HEK293 (cell line): Measurements from ENCODE around the gene PWP1.

Experiments used
- AEBP2 ChIP-seq: fragments of 450-650 bp; formaldehyde crosslinking; IDR thresholded peaks from 2 replicates; pipeline ENCODE4 v1.5.1; 2016; ENCODE audit warnings: missing biosample characterization, missing genetic modification characterization, borderline replicate concordance
- ATF2 ChIP-seq: fragments of 450-650 bp; formaldehyde crosslinking; IDR thresholded peaks from 2 replicates; pipeline ENCODE4 v1.5.1; 2016; ENCODE audit warnings: missing biosample characterization, missing genetic modification characterization, low read depth
- BCL6B ChIP-seq: fragments of 450-650 bp; formaldehyde crosslinking; IDR thresholded peaks from 2 replicates; pipeline ENCODE4 v1.5.1; 2017; ENCODE audit warnings: missing biosample characterization, missing genetic modification characterization
- GLI2 ChIP-seq: fragments of 450-650 bp; formaldehyde crosslinking; IDR thresholded peaks from 2 replicates; pipeline ENCODE4; 2017; ENCODE audit warnings: missing biosample characterization, missing genetic modification characterization, low read depth, borderline replicate concordance
- MEIS1 ChIP-seq: sonication (generic); formaldehyde crosslinking; IDR thresholded peaks from 2 replicates; pipeline ENCODE4 v1.8.1; 2022; ENCODE audit warnings: missing genetic modification reagents, mild to moderate bottlenecking, borderline replicate concordance
- SP3 ChIP-seq: fragments of 450-650 bp; formaldehyde crosslinking; IDR thresholded peaks from 2 replicates; pipeline ENCODE4 v1.5.1; 2016; ENCODE audit warnings: missing biosample characterization, missing genetic modification characterization
- SP7 ChIP-seq: fragments of 450-650 bp; formaldehyde crosslinking; IDR thresholded peaks from 2 replicates; pipeline ENCODE4 v1.5.1; 2016; ENCODE audit warnings: missing biosample characterization, missing genetic modification characterization
- ZNF16 ChIP-seq: fragments of 450-650 bp; formaldehyde crosslinking; IDR thresholded peaks from 2 replicates; pipeline ENCODE4 v1.5.1; 2016; ENCODE audit warnings: low read depth, missing biosample characterization, missing genetic modification characterization
- ZNF174 ChIP-seq: fragments of 450-650 bp; formaldehyde crosslinking; IDR thresholded peaks from 2 replicates; pipeline ENCODE4 v1.5.0; 2017; ENCODE audit warnings: missing biosample characterization, mild to moderate bottlenecking, missing genetic modification characterization
- ZNF175 ChIP-seq: fragments of 450-650 bp; formaldehyde crosslinking; IDR thresholded peaks from 2 replicates; pipeline ENCODE4 v1.5.1; 2016; ENCODE audit warnings: missing biosample characterization, missing genetic modification characterization
- ZNF19 ChIP-seq: fragments of 450-650 bp; formaldehyde crosslinking; IDR thresholded peaks from 2 replicates; pipeline ENCODE4; 2016; ENCODE audit warnings: missing biosample characterization, missing genetic modification characterization, low read depth
- ZNF214 ChIP-seq: fragments of 450-650 bp; formaldehyde crosslinking; IDR thresholded peaks from 2 replicates; pipeline ENCODE4 v1.5.1; 2017; ENCODE audit warnings: missing biosample characterization, mild to moderate bottlenecking, missing genetic modification characterization, borderline replicate concordance
- ZNF311 ChIP-seq: fragments of 450-650 bp; formaldehyde crosslinking; IDR thresholded peaks from 2 replicates; pipeline ENCODE4 v1.5.1; 2017; ENCODE audit warnings: missing biosample characterization, missing genetic modification characterization, borderline replicate concordance
- ZNF341 ChIP-seq: fragments of 450-650 bp; formaldehyde crosslinking; IDR thresholded peaks from 2 replicates; pipeline ENCODE4; 2016; ENCODE audit warnings: low read depth, missing biosample characterization, missing genetic modification characterization
- ZNF350 ChIP-seq: fragments of 450-650 bp; formaldehyde crosslinking; IDR thresholded peaks from 2 replicates; pipeline ENCODE4 v1.5.0; 2017; ENCODE audit warnings: missing biosample characterization, mild to moderate bottlenecking, missing genetic modification characterization
- ZNF366 ChIP-seq: fragments of 450-650 bp; formaldehyde crosslinking; conservative IDR thresholded peaks from 2 replicates; pipeline ENCODE4 v1.5.1; 2016; ENCODE audit warnings: missing biosample characterization, missing genetic modification characterization
- ZNF391 ChIP-seq: fragments of 450-650 bp; formaldehyde crosslinking; IDR thresholded peaks from 2 replicates; pipeline ENCODE4 v1.5.1; 2016; ENCODE audit warnings: low read depth, missing biosample characterization, missing genetic modification characterization, borderline replicate concordance
- ZNF518A ChIP-seq: fragments of 450-650 bp; formaldehyde crosslinking; conservative IDR thresholded peaks from 2 replicates; pipeline ENCODE4 v1.5.1; 2016; ENCODE audit warnings: low read depth, missing biosample characterization, missing genetic modification characterization
- ZNF544 ChIP-seq: fragments of 450-650 bp; formaldehyde crosslinking; IDR thresholded peaks from 2 replicates; pipeline ENCODE4 v1.5.0; 2017; ENCODE audit warnings: missing biosample characterization, missing genetic modification characterization
- ZNF555 ChIP-seq: fragments of 450-650 bp; formaldehyde crosslinking; conservative IDR thresholded peaks from 2 replicates; pipeline ENCODE4 v1.5.1; 2017; ENCODE audit warnings: missing biosample characterization, mild to moderate bottlenecking, missing genetic modification characterization, inconsistent platforms
- ZNF558 ChIP-seq: fragments of 450-650 bp; formaldehyde crosslinking; IDR thresholded peaks from 2 replicates; pipeline ENCODE4 v1.5.1; 2016; ENCODE audit warnings: missing biosample characterization, missing genetic modification characterization
- ZNF596 ChIP-seq: fragments of 450-650 bp; IDR thresholded peaks from 2 replicates; pipeline ENCODE4 v1.5.0; 2018; ENCODE audit warnings: missing biosample characterization, mild to moderate bottlenecking, missing genetic modification characterization, moderate library complexity
- ZNF621 ChIP-seq: fragments of 450-650 bp; formaldehyde crosslinking; IDR thresholded peaks from 2 replicates; pipeline ENCODE4 v1.5.1; 2017; ENCODE audit warnings: missing biosample characterization, missing genetic modification characterization
- ZNF626 ChIP-seq: fragments of 450-650 bp; sonication (Bioruptor Pico); formaldehyde crosslinking; IDR thresholded peaks from 2 replicates; pipeline ENCODE4 v1.5.1; 2018; ENCODE audit warnings: missing biosample characterization, missing genetic modification characterization, inconsistent platforms
- ZNF645 ChIP-seq: fragments of 450-650 bp; formaldehyde crosslinking; IDR thresholded peaks from 2 replicates; pipeline ENCODE4; 2016; ENCODE audit warnings: missing biosample characterization, missing genetic modification characterization
- ZNF660 ChIP-seq: fragments of 450-650 bp; IDR thresholded peaks from 2 replicates; pipeline ENCODE4 v1.5.1; 2018; ENCODE audit warnings: missing biosample characterization, mild to moderate bottlenecking, missing genetic modification characterization
- ZNF701 ChIP-seq: fragments of 450-650 bp; formaldehyde crosslinking; IDR thresholded peaks from 2 replicates; pipeline ENCODE4 v1.5.1; 2016; ENCODE audit warnings: missing biosample characterization, missing genetic modification characterization
- ZSCAN18 ChIP-seq: fragments of 450-650 bp; formaldehyde crosslinking; IDR thresholded peaks from 2 replicates; pipeline ENCODE4 v1.5.1; 2016; ENCODE audit warnings: missing biosample characterization, missing genetic modification characterization

The PWP1 gene

GRCh38 chr12:107760809-107761501 lies 75.4 kb downstream of the PWP1 start, which contains the start of gene PRDM4 (continued):
- TF ChIP-seq ZNF518A (peak; percentile 27; the same call in 1 of the 2 replicates), ZNF19 (no peak), BCL6B (tag by site-specific recombination) (no peak), ZSCAN18 (no peak), ZNF391 (tag by site-specific recombination) (no peak), GLI2 (tag by site-specific recombination) (no peak), SP7 (no peak), ZNF621 (tag by site-specific recombination) (no peak), ZNF175 (tag by site-specific recombination) (no peak), ZNF544 (tag by site-specific recombination) (no peak), ZNF645 (tag by site-specific recombination) (no peak), ZNF596 (tag by site-specific recombination) (peak; percentile 44; the same call in 1 of the 2 replicates), ZNF366 (tag by site-specific recombination) (no peak), ATF2 (no peak), SP3 (tag by site-specific recombination) (0 out of 2 replicates have a peak, but pooled peaks have one; percentile 33), MEIS1 (CRISPR knock-in tag) (no peak), ZNF16 (no peak), ZNF555 (no peak), ZNF701 (no peak), ZNF311 (tag by site-specific recombination) (no peak), AEBP2 (no peak), ZNF558 (tag by site-specific recombination) (no peak), ZNF350 (tag by site-specific recombination) (no peak), ZNF214 (tag by site-specific recombination) (no peak), ZNF626 (tag by site-specific recombination) (no peak), ZNF174 (tag by site-specific recombination) (no peak), ZNF341 (peak; percentile 90), ZNF660 (peak; percentile 85)
